PC-9 (cell line): ENCODE results near the gene CACNA1A. TPM values are rescaled to one million over a fixed set of nuclear protein-coding genes. Genes with fewer than 3 reads are reported as not detected.

ENCODE experiments used
- BruUV-seq: library from RNA; stranded (reverse); fragments of 400-500 nt; replicated peaks from 2 replicates; lab custom pipeline; 2021; lab: Mats Ljungman, UMichigan
- CTCF ChIA-PET: fragments of 300-600 bp; sonication (Branson Sonifier 250); formaldehyde crosslinking; loops from one replicate; lab custom pipeline; 2022; ENCODE audit warnings: antibody characterized with exemption; lab: Charles Lee
- POLR2A ChIA-PET: fragments of 300-600 bp; sonication (Branson Sonifier 250); formaldehyde crosslinking; loops from one replicate; lab custom pipeline; 2022; ENCODE audit warnings: antibody characterized with exemption; ENCODE audit not compliant: unreplicated experiment; lab: Charles Lee
- DNase-seq, 2 experiments: peaks; one replicate each; pipeline versions ENCODE4 v3.0.0 to v3.0.0-alpha.2; 2015 to 2022; ENCODE audit warnings: mixed read lengths in 1 of 2
- H2AFZ ChIP-seq: fragments of 200-600 bp; sonication (generic); 2 replicates; pipeline ENCODE4 v1.8.1; 2017; ENCODE audit warnings: antibody characterized with exemption
- H3F3A ChIP-seq: fragments of 200-600 bp; sonication (generic); 2 replicates; pipeline ENCODE4 v1.8.1; 2017; ENCODE audit warnings: antibody characterized with exemption, mild to moderate bottlenecking, low read depth; ENCODE audit not compliant: insufficient read depth
- H3K27ac ChIP-seq: fragments of 200-600 bp; sonication (generic); 2 replicates; pipeline ENCODE4 v1.6.1; 2016; ENCODE audit warnings: mixed run types
- H3K27me3 ChIP-seq: fragments of 200-600 bp; sonication (generic); 2 replicates; pipeline ENCODE4 v1.6.1; 2016; ENCODE audit warnings: low read depth, mixed run types; ENCODE audit not compliant: insufficient read depth
- H3K36me3 ChIP-seq: fragments of 200-600 bp; sonication (generic); 2 replicates; pipeline ENCODE4 v1.6.1; 2016; ENCODE audit warnings: low read depth, mixed run types
- H3K4me1 ChIP-seq: fragments of 200-600 bp; sonication (generic); replicated peaks from 2 replicates; pipeline ENCODE4 v1.6.1; 2016; ENCODE audit warnings: mixed run types; ENCODE audit not compliant: insufficient read depth
- H3K4me2 ChIP-seq: fragments of 200-600 bp; sonication (generic); 2 replicates; pipeline ENCODE4 v1.6.1; 2017; ENCODE audit warnings: mixed run types
- H3K4me3 ChIP-seq: fragments of 200-600 bp; sonication (generic); 2 replicates; pipeline ENCODE4 v1.6.1; 2016; ENCODE audit warnings: mixed run types
- H3K79me2 ChIP-seq: fragments of 200-600 bp; sonication (generic); 2 replicates; pipeline ENCODE4 v1.6.1; 2017; ENCODE audit warnings: low read depth, mixed run types
- H3K9me2 ChIP-seq: fragments of 200-600 bp; sonication (generic); 2 replicates; pipeline ENCODE4 v1.8.1; 2017; ENCODE audit warnings: mild to moderate bottlenecking; ENCODE audit not compliant: insufficient read depth
- H3K9me3 ChIP-seq: fragments of 200-600 bp; sonication (generic); 2 replicates; pipeline ENCODE4 v1.8.1; 2016; ENCODE audit warnings: low read depth; ENCODE audit not compliant: insufficient read depth
- H4K20me1 ChIP-seq: fragments of 200-600 bp; sonication (generic); 2 replicates; pipeline ENCODE4 v1.8.1; 2017; ENCODE audit not compliant: insufficient read depth
- CTCF ChIP-seq: fragments of 200-600 bp; sonication (generic); conservative IDR thresholded peaks from 2 replicates; pipeline ENCODE4 v1.6.1; 2017; ENCODE audit warnings: mixed run types, antibody characterized with exemption, mild to moderate bottlenecking, moderate library complexity
- EZH2 ChIP-seq: fragments of 200-600 bp; sonication (generic); IDR thresholded peaks from 2 replicates; pipeline ENCODE4 v1.8.0; 2017; ENCODE audit warnings: antibody characterized with exemption, low read depth
- intact Hi-C: fragments of 100-400 bp; cut with micrococcal nuclease; formaldehyde crosslinking; loops from one replicate; pipeline ENCODE4 v1.10.0; 2022; ENCODE audit not compliant: unreplicated experiment
- total RNA-seq: library from RNA; stranded (reverse); gene quantifications from 2 replicates; pipeline ENCODE4 v1.2.3, GENCODE V29; 2021

Gene CACNA1A
- total RNA-seq, 1 experiment from 2014 or later, result 0.35 TPM

- no peaks in the 10 kb centered on the region; the same call in 1 of the 2 replicates for H3K9me3 ChIP-seq
- CTCF ChIA-PET, result no interaction called here
- H3K4me1 ChIP-seq, result peaks cover 13% of the 10 kb centered on the region; the same call in 1 of the 2 replicates
- intact Hi-C loops, result no loop called here
- no peaks in the 10 kb centered on the region for H3K79me2 ChIP-seq
- no peak for TF ChIP-seq CTCF
- no peaks in the 10 kb centered on the region for H4K20me1 ChIP-seq
- no peaks in the 10 kb centered on the region for H3K9me2 ChIP-seq
- H3K27me3 ChIP-seq, result peaks cover 60% of the 10 kb centered on the region
- no peak overlapping the region for H3K27ac ChIP-seq
- H3K36me3 ChIP-seq, result no peaks in the 10 kb centered on the region
- POLR2A ChIA-PET, result no interaction called here
- H3K4me2 ChIP-seq, result no peak overlapping the region; the same call in 1 of the 2 replicates
- H3K4me3 ChIP-seq, result no peak overlapping the region
- no peak overlapping the region for H2AFZ ChIP-seq
- no TSS peak for BruUV-seq
- DNase-seq, result no peak
- no peaks in the 10 kb centered on the region for H3F3A ChIP-seq
Measured at GRCh38 chr19:13399746-13400145, 106.5 kb downstream of the CACNA1A start.

- Histone ChIP-seq H3K27me3 (peaks cover 63% of the 10 kb centered on the region), H3K9me3 (no peaks in the 10 kb centered on the region; the same call in 1 of the 2 replicates), H4K20me1 (no peaks in the 10 kb centered on the region), H3F3A (no peaks in the 10 kb centered on the region), H3K4me2 (peak overlapping the region; percentile 44; the same call in 1 of the 2 replicates), H3K4me3 (no peak overlapping the region), H3K27ac (no peak overlapping the region), H3K36me3 (no peaks in the 10 kb centered on the region), H3K4me1 (peaks cover 13% of the 10 kb centered on the region; the same call in 1 of the 2 replicates), H3K9me2 (no peaks in the 10 kb centered on the region), H2AFZ (no peak overlapping the region), H3K79me2 (no peaks in the 10 kb centered on the region)
- ChIA-PET CTCF (no interaction called here), POLR2A (no interaction called here)
- intact Hi-C loops, result no loop called here
- TF ChIP-seq EZH2 (no peak), CTCF (no peak)
- DNase-seq, result no peak
- no TSS peak for BruUV-seq
Measured at GRCh38 chr19:13398780-13399726, 107.2 kb downstream of the CACNA1A start.

GRCh38 chr19:13398182-13398581 is 108.1 kb downstream of the CACNA1A start:
- Histone ChIP-seq H3K4me1 (peaks cover 13% of the 10 kb centered on the region; the same call in 1 of the 2 replicates), H3F3A (no peaks in the 10 kb centered on the region), H3K4me2 (no peak overlapping the region), H3K27me3 (peaks cover 58% of the 10 kb centered on the region), H3K79me2 (no peaks in the 10 kb centered on the region), H3K9me2 (no peaks in the 10 kb centered on the region), H3K27ac (no peak overlapping the region), H3K36me3 (no peaks in the 10 kb centered on the region), H3K9me3 (no peaks in the 10 kb centered on the region; the same call in 1 of the 2 replicates), H2AFZ (no peak overlapping the region), H4K20me1 (no peaks in the 10 kb centered on the region), H3K4me3 (no peak overlapping the region)
- intact Hi-C loops, result no loop called here
- CTCF ChIA-PET, result no interaction called here
- TF ChIP-seq EZH2, result no peak
- TF ChIP-seq CTCF, result no peak
- no peak for DNase-seq
- POLR2A ChIA-PET, result interaction anchor here (0.8 kb wide), 1 partner anchor 103 kb away, joined by 7 read pairs; no protein-coding TSS in a partner anchor
- no TSS peak for BruUV-seq
